ENCODE data around the gene IDH2. TPM values are rescaled to one million over a fixed set of nuclear protein-coding genes. Genes with fewer than 3 reads are reported as not detected.

IDH2 gene
- total RNA-seq, 4 donors from 2014 or later = 29.4 to 49.6 (median 33.5) TPM

DNA sequence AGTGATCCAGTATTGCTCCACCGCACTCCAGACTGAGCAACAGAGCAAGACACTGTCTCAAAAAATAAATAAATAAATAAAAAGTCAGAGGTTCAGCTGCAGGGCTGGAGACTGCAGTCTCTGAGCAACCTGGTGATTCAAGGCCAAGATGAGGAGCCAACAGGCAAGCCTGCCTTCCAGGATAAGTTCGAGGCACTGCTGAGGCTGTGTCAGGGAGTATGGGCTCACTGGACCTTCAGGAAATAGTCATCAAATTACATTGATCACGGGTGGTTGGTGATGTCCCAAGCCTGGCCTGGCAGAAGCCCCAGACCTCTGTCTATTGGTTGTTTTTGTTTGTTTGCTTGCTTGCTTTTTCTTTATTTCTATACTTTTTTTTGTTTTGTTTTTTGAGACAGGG lies 41.5 kb downstream of the IDH2 start:
- WGBS, 2 donors = 73 to 74% methylated on average over 3 of the region's 3 CpGs
- TF ChIP-seq, protein P1, sequence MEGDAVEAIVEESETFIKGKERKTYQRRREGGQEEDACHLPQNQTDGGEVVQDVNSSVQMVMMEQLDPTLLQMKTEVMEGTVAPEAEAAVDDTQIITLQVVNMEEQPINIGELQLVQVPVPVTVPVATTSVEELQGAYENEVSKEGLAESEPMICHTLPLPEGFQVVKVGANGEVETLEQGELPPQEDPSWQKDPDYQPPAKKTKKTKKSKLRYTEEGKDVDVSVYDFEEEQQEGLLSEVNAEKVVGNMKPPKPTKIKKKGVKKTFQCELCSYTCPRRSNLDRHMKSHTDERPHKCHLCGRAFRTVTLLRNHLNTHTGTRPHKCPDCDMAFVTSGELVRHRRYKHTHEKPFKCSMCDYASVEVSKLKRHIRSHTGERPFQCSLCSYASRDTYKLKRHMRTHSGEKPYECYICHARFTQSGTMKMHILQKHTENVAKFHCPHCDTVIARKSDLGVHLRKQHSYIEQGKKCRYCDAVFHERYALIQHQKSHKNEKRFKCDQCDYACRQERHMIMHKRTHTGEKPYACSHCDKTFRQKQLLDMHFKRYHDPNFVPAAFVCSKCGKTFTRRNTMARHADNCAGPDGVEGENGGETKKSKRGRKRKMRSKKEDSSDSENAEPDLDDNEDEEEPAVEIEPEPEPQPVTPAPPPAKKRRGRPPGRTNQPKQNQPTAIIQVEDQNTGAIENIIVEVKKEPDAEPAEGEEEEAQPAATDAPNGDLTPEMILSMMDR (IDR thresholded peaks at IDR 0.05) = no peak
- no peak for TF ChIP-seq POLR2A (IDR thresholded peaks at IDR 0.05)
- intact Hi-C loops (cut with DNase I) = loop anchor here (10.0 kb wide), 1 partner anchor 56 kb away; the partner anchor contains the start of gene ZNF710
- peak overlapping the region in 2 of 3 donors; percentile 90 to 96 for H3K27ac ChIP-seq
- no peak for DNase-seq
- H3K4me3 ChIP-seq (replicated peaks in 1 of 3) = no peak overlapping the region
- no peaks in the 10 kb centered on the region for H3K9me3 ChIP-seq
- peaks cover 27 to 63% of the 10 kb centered on the region in 2 donors for H3K4me1 ChIP-seq
- no peaks in the 10 kb centered on the region for H3K36me3 ChIP-seq
- no peaks in the 10 kb centered on the region for H3K27me3 ChIP-seq

DNA sequence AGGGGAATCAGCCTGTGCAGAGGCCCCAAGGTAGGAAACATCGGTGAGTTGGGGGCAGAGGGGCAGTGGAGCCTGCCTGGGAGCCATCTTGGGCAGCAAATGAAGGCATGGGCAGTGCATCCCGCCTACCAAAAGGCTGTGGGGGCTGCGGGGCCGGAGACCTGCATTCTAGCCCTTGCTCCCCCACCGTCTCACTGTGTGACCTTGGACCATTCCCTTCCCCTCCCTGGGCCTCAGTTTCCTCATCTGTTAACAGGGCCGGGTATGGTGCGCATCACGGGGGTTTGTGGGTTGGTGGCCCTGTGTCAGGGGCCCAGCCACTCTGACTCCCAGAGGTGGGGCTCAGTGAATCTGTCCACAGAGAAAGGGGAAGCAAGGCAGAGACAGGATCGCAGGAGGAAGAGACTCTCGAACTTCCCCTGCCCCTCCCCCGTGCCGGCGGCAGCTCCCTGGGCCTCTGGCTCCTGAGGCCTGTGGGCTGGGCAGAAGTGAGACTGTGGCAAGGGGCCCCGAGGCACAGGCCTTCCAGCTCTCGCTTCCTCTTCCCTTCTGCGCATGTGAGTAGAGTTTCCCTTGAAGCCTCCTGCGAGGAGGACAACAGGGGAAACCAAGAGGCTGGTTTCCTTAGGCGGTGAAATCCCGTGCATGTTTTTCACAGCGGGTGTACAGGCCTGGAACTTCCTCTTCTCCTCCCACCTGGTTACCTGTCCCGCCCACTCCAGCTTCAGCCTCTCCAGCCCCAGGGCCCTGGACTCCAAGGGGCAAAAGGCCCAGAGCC lies 42.9 kb downstream of the IDH2 start:
- Histone ChIP-seq H3K27ac (peak overlapping the region in 2 of 3 donors; percentile 47 to 57), H3K4me3 (replicated peaks in 1 of 3) (no peak overlapping the region), H3K4me1 (peaks cover 25 to 57% of the 10 kb centered on the region in 2 donors), H3K27me3 (no peaks in the 10 kb centered on the region), H3K9me3 (no peaks in the 10 kb centered on the region), H3K36me3 (no peaks in the 10 kb centered on the region)
- peak in 1 of 2 donors; percentile 37 for DNase-seq
- 57 to 62% methylated on average over 19 to 21 of the region's 21 CpGs for WGBS, 2 donors
- TF ChIP-seq, protein P1 (IDR thresholded peaks at IDR 0.05) = no peak
- TF ChIP-seq POLR2A (IDR thresholded peaks at IDR 0.05) = no peak
- intact Hi-C loops (cut with DNase I) = no loop called here

DNA sequence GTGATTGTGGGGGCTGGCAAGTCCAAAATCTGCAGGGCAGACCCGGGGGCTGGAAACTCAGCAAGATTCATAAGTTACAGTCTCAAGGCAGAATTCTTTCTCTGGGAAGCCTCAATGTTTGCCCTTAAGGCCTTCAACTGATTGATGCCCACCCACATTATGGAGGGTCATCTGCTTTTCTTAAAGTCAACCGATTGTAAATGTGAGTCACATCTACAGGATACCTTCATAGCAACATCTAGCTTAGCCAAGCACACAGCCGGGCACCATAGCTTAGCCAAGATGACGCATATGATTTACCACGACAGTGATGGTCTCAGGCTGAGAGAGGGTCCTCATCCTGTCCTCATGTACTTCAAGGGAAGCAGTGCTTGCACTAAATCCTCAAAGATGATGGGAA lies 43.5 kb downstream of the IDH2 start:
- H3K27me3 ChIP-seq = no peaks in the 10 kb centered on the region
- TF ChIP-seq POLR2A (IDR thresholded peaks at IDR 0.05) = no peak
- TF ChIP-seq, protein P1 (IDR thresholded peaks at IDR 0.05) = no peak
- WGBS, 2 donors = 94 to 100% methylated on average over 5 of the region's 5 CpGs
- H3K27ac ChIP-seq = peak overlapping the region in 2 of 3 donors; percentile 47 to 57
- H3K4me3 ChIP-seq (replicated peaks in 1 of 3) = no peak overlapping the region
- H3K36me3 ChIP-seq = no peaks in the 10 kb centered on the region
- peaks cover 19 to 51% of the 10 kb centered on the region in 2 donors for H3K4me1 ChIP-seq
- no peaks in the 10 kb centered on the region for H3K9me3 ChIP-seq
- intact Hi-C loops (cut with DNase I) = no loop called here
- DNase-seq = no peak

DNA sequence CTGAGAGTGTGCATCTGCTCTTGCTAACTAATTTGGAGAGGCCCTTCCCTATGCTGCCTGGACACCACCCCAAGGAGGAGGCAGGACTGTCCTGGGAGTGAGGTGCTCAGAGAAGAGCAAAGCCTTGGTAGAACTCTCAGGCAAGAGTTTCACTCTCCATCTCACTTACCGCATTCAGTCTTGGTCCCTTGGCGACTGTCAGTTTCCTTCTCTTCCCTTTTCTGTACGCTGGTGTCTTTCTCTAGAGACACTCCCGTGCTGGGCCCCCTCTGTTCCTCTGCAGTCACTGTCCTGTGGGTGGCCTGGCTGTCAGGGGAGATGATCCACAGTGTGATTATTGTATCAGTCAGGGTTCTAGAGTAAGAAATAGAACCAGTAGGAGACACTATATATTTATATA lies 44.0 kb downstream of the IDH2 start:
- TF ChIP-seq, protein P1 (IDR thresholded peaks at IDR 0.05) = no peak
- no peak for TF ChIP-seq POLR2A (IDR thresholded peaks at IDR 0.05)
- 89 to 93% methylated on average over 4 of the region's 4 CpGs for WGBS, 2 donors

DNA sequence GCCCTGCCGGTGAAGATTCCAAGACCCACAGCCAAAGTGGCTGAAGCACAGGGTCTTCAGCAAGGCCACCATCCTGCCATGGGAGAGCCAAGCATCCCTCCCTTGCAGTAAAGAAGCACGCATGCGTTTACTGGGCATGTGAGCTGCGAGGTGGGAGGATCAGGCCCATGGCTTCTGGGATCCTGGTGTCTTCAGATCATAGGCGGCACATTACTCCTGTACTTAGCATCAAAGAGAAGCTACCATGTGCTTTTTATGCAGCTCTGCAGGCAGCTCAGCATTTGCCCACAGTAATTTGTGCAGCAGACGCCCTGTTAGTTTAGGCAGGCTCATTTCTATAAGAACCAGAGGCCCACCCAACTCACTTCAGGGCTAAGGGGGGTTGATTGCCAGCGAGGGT lies 45.7 kb downstream of the IDH2 start:
- no peak for DNase-seq
- Histone ChIP-seq H3K4me1 (peaks cover 0 to 29% of the 10 kb centered on the region in 2 donors), H3K4me3 (replicated peaks in 1 of 3) (no peak overlapping the region), H3K27me3 (no peaks in the 10 kb centered on the region), H3K36me3 (no peaks in the 10 kb centered on the region), H3K9me3 (no peaks in the 10 kb centered on the region), H3K27ac (no peak overlapping the region)
- TF ChIP-seq POLR2A (IDR thresholded peaks at IDR 0.05) = no peak
- TF ChIP-seq, protein P1 (IDR thresholded peaks at IDR 0.05) = no peak
- WGBS, 2 donors = 95% methylated on average over 4 to 7 of the region's 7 CpGs
- intact Hi-C loops (cut with DNase I) = no loop called here

More for the DNA sequence above, 44.0 kb downstream of the IDH2 start:
- no peaks in the 10 kb centered on the region for H3K27me3 ChIP-seq
- intact Hi-C loops (cut with DNase I) = no loop called here
- H3K27ac ChIP-seq = no peak overlapping the region
- H3K4me3 ChIP-seq (replicated peaks in 1 of 3) = no peak overlapping the region
- H3K36me3 ChIP-seq = no peaks in the 10 kb centered on the region
- no peak for DNase-seq
- H3K4me1 ChIP-seq = peaks cover 15 to 46% of the 10 kb centered on the region in 2 donors
- H3K9me3 ChIP-seq = no peaks in the 10 kb centered on the region
